ENCODE measurements around the gene VPS4B.

The VPS4B gene

GRCh38 chr18:63446266-63446665 lies 24.0 kb upstream of the VPS4B start:
- Histone ChIP-seq H3K27me3 (replicated peaks; ENCODE audit: insufficient read depth, low read length) (no peaks in the 10 kb centered on the region), H3K4me1 (ENCODE audit: low read length) (no peaks in the 10 kb centered on the region), H3K4me3 (ENCODE audit: low read length) (no peak overlapping the region), H3K9me3 (replicated peaks; ENCODE audit: insufficient read depth, low read length) (no peaks in the 10 kb centered on the region), H3K9ac (ENCODE audit: low read length) (no peak overlapping the region), H2AFZ (ENCODE audit: low read length) (no peak overlapping the region), H4K20me1 (ENCODE audit: insufficient read depth, low read length) (no peaks in the 10 kb centered on the region), H3K9me2 (replicated peaks; ENCODE audit: insufficient read depth, low read length) (no peaks in the 10 kb centered on the region), H3F3A (ENCODE audit: insufficient read depth, low read length) (no peaks in the 10 kb centered on the region), H3K79me2 (ENCODE audit: low read length) (no peaks in the 10 kb centered on the region), H3K27ac (ENCODE audit: low read length) (no peak overlapping the region), H3K4me2 (ENCODE audit: low read depth, low read length) (no peak overlapping the region), H3K36me3 (replicated peaks; ENCODE audit: insufficient read depth, low read length) (no peaks in the 10 kb centered on the region)
- TF ChIP-seq CTCF (IDR thresholded peaks at IDR 0.05; ENCODE audit: low read length), result no peak
- no peak for TF ChIP-seq EZH2 (optimal IDR thresholded peaks at IDR 0.05; ENCODE audit: low read depth, low read length)
- TF ChIP-seq EZH2phosphoT487 (IDR thresholded peaks at IDR 0.05; ENCODE audit: low read length), result no peak
- no peak for DNase-seq

- Histone ChIP-seq H3K4me2 (ENCODE audit: low read depth, low read length) (no peak overlapping the region), H3K36me3 (replicated peaks; ENCODE audit: insufficient read depth, low read length) (no peaks in the 10 kb centered on the region), H3K4me1 (ENCODE audit: low read length) (no peaks in the 10 kb centered on the region), H3K4me3 (ENCODE audit: low read length) (no peak overlapping the region), H3K9ac (ENCODE audit: low read length) (no peak overlapping the region), H4K20me1 (ENCODE audit: insufficient read depth, low read length) (no peaks in the 10 kb centered on the region), H3K79me2 (ENCODE audit: low read length) (no peaks in the 10 kb centered on the region), H2AFZ (ENCODE audit: low read length) (no peak overlapping the region), H3K27me3 (replicated peaks; ENCODE audit: insufficient read depth, low read length) (no peaks in the 10 kb centered on the region), H3F3A (ENCODE audit: insufficient read depth, low read length) (no peaks in the 10 kb centered on the region), H3K9me3 (replicated peaks; ENCODE audit: insufficient read depth, low read length) (no peaks in the 10 kb centered on the region), H3K9me2 (replicated peaks; ENCODE audit: insufficient read depth, low read length) (no peaks in the 10 kb centered on the region), H3K27ac (ENCODE audit: low read length) (no peak overlapping the region)
- DNase-seq, result no peak
- TF ChIP-seq EZH2phosphoT487 (IDR thresholded peaks at IDR 0.05; ENCODE audit: low read length) (no peak), EZH2 (optimal IDR thresholded peaks at IDR 0.05; ENCODE audit: low read depth, low read length) (no peak), CTCF (IDR thresholded peaks at IDR 0.05; ENCODE audit: low read length) (no peak)
Observed at GRCh38 chr18:63445037-63445436, 22.8 kb upstream of the VPS4B start.

- no peaks in the 10 kb centered on the region for H3K9me3 ChIP-seq (replicated peaks; ENCODE audit: insufficient read depth, low read length)
- H2AFZ ChIP-seq (ENCODE audit: low read length), result no peak overlapping the region
- no peaks in the 10 kb centered on the region for H3K36me3 ChIP-seq (replicated peaks; ENCODE audit: insufficient read depth, low read length)
- H3K79me2 ChIP-seq (ENCODE audit: low read length), result no peaks in the 10 kb centered on the region
- H3K27me3 ChIP-seq (replicated peaks; ENCODE audit: insufficient read depth, low read length), result no peaks in the 10 kb centered on the region
- TF ChIP-seq CTCF (IDR thresholded peaks at IDR 0.05; ENCODE audit: low read length), result no peak
- TF ChIP-seq EZH2 (optimal IDR thresholded peaks at IDR 0.05; ENCODE audit: low read depth, low read length), result no peak
- TF ChIP-seq EZH2phosphoT487 (IDR thresholded peaks at IDR 0.05; ENCODE audit: low read length), result no peak
- H3K27ac ChIP-seq (ENCODE audit: low read length), result no peak overlapping the region
- H3K4me1 ChIP-seq (ENCODE audit: low read length), result no peaks in the 10 kb centered on the region
- no peak overlapping the region for H3K4me2 ChIP-seq (ENCODE audit: low read depth, low read length)
- DNase-seq, result no peak
- no peaks in the 10 kb centered on the region for H3F3A ChIP-seq (ENCODE audit: insufficient read depth, low read length)
- H3K4me3 ChIP-seq (ENCODE audit: low read length), result no peak overlapping the region
- no peaks in the 10 kb centered on the region for H3K9me2 ChIP-seq (replicated peaks; ENCODE audit: insufficient read depth, low read length)
- H4K20me1 ChIP-seq (ENCODE audit: insufficient read depth, low read length), result no peaks in the 10 kb centered on the region
- no peak overlapping the region for H3K9ac ChIP-seq (ENCODE audit: low read length)
Observed at GRCh38 chr18:63444580-63444979, 22.3 kb upstream of the VPS4B start.

Data from MM.1S (cell line).